Measurements from ENCODE around the gene NDUFAF3.

The NDUFAF3 gene

DNA sequence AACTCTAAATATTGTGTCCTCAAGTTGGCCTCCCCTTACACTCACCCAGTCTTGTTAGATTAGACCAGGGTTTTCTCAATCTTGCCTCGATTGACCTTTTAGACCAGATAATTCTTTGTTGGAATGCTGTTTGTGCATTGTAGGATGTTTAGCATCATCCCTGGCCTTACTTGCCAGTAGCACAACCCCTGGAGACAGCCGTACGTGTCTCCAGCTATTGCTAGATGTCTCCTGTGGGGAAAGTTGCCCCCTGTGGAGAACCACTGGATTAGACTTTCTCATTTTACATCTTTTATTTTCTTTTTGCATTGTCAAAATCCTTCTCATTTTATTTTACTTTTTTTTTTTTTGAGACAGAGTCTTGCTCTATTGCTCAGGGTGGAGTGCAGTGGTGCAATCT is 12.5 kb upstream of the NDUFAF3 start:
- TF ChIP-seq, protein P1, sequence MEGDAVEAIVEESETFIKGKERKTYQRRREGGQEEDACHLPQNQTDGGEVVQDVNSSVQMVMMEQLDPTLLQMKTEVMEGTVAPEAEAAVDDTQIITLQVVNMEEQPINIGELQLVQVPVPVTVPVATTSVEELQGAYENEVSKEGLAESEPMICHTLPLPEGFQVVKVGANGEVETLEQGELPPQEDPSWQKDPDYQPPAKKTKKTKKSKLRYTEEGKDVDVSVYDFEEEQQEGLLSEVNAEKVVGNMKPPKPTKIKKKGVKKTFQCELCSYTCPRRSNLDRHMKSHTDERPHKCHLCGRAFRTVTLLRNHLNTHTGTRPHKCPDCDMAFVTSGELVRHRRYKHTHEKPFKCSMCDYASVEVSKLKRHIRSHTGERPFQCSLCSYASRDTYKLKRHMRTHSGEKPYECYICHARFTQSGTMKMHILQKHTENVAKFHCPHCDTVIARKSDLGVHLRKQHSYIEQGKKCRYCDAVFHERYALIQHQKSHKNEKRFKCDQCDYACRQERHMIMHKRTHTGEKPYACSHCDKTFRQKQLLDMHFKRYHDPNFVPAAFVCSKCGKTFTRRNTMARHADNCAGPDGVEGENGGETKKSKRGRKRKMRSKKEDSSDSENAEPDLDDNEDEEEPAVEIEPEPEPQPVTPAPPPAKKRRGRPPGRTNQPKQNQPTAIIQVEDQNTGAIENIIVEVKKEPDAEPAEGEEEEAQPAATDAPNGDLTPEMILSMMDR (IDR thresholded peaks at IDR 0.05), result no peak
- intact Hi-C loops (cut with DNase I; ENCODE audit: low total_unique reads), result no loop called here
- Histone ChIP-seq H3K27me3 (no peaks in the 10 kb centered on the region), H3K27ac (no peak overlapping the region), H3K4me3 (no peak overlapping the region), H3K9me3 (no peaks in the 10 kb centered on the region), H3K4me1 (peaks cover 0 to 32% (median 18%) of the 10 kb centered on the region in 4 donors), H3K36me3 (peaks cover under 1 to 49% (median 24%) of the 10 kb centered on the region in 3 donors)
- DNase-seq, result no peak

GRCh38 chr3:49012441-49013017 is 9.4 kb upstream of the NDUFAF3 start:
- TF ChIP-seq, protein P1 (IDR thresholded peaks at IDR 0.05), result no peak
- no peak for DNase-seq
- Histone ChIP-seq H3K4me1 (peaks cover 0 to 35% (median 18%) of the 10 kb centered on the region in 4 donors), H3K27me3 (no peaks in the 10 kb centered on the region), H3K4me3 (no peak overlapping the region), H3K36me3 (peaks cover 18 to 69% (median 37%) of the 10 kb centered on the region in 3 donors), H3K27ac (no peak overlapping the region), H3K9me3 (no peaks in the 10 kb centered on the region)
- intact Hi-C loops (cut with DNase I; ENCODE audit: low total_unique reads), result no loop called here

- Histone ChIP-seq H3K27me3 (no peaks in the 10 kb centered on the region), H3K36me3 (peaks cover 18 to 69% (median 37%) of the 10 kb centered on the region in 3 donors), H3K9me3 (no peaks in the 10 kb centered on the region), H3K27ac (no peak overlapping the region), H3K4me3 (no peak overlapping the region), H3K4me1 (peaks cover 0 to 35% (median 18%) of the 10 kb centered on the region in 4 donors)
- TF ChIP-seq, protein P1 (IDR thresholded peaks at IDR 0.05), result no peak
- intact Hi-C loops (cut with DNase I; ENCODE audit: low total_unique reads), result no loop called here
- no peak for DNase-seq
Observed at GRCh38 chr3:49013113-49013737, 8.7 kb upstream of the NDUFAF3 start.

GRCh38 chr3:49013738-49014660 is 7.9 kb upstream of the NDUFAF3 start:
- no peaks in the 10 kb centered on the region for H3K27me3 ChIP-seq
- no peak for DNase-seq
- TF ChIP-seq, protein P1 (IDR thresholded peaks at IDR 0.05), result peak; percentile 37 to 41
- H3K36me3 ChIP-seq, result peaks cover 18 to 65% (median 37%) of the 10 kb centered on the region in 3 donors
- no peak overlapping the region for H3K4me3 ChIP-seq
- no peaks in the 10 kb centered on the region for H3K9me3 ChIP-seq
- intact Hi-C loops (cut with DNase I; ENCODE audit: low total_unique reads), result no loop called here
- peaks cover 0 to 33% (median 16%) of the 10 kb centered on the region in 4 donors for H3K4me1 ChIP-seq
- H3K27ac ChIP-seq, result no peak overlapping the region

- peaks cover 0 to 42% (median 26%) of the 10 kb centered on the region in 4 donors for H3K4me1 ChIP-seq
- H3K36me3 ChIP-seq, result peaks cover 18 to 61% (median 37%) of the 10 kb centered on the region in 3 donors
- intact Hi-C loops (cut with DNase I; ENCODE audit: low total_unique reads), result no loop called here
Observed at GRCh38 chr3:49015072-49015471, 6.8 kb upstream of the NDUFAF3 start.

More at GRCh38 chr3:49015072-49015471, 6.8 kb upstream of the NDUFAF3 start:
- TF ChIP-seq, protein P1 (IDR thresholded peaks at IDR 0.05), result no peak
- DNase-seq, result no peak
- H3K4me3 ChIP-seq, result no peak overlapping the region
- H3K27me3 ChIP-seq, result no peaks in the 10 kb centered on the region
- no peaks in the 10 kb centered on the region for H3K9me3 ChIP-seq
- no peak overlapping the region for H3K27ac ChIP-seq
